HEK293 (cell line): ENCODE results near the gene RCOR2.

Experiments
- PRDM1 ChIP-seq: fragments of 450-650 bp; formaldehyde crosslinking; IDR thresholded peaks from 2 replicates; pipeline ENCODE4; 2016; ENCODE audit warnings: missing biosample characterization, missing genetic modification characterization
- ZNF274 ChIP-seq, 2 experiments: fragments of 200-500 bp in 1 of 2; fragments of 450-650 bp in 1 of 2; sonication (Bioruptor generic) in 1 of 2; formaldehyde crosslinking in 1 of 2; IDR thresholded peaks; 2 replicates each; pipeline versions ENCODE4 v1.5.1 to v1.6.1; 2014 to 2016; ENCODE audit warnings: borderline replicate concordance in 1 of 2, inconsistent platforms in 1 of 2, low read length in 1 of 2, missing biosample characterization in 1 of 2, missing genetic modification characterization in 1 of 2
- ZNF529 ChIP-seq: fragments of 450-650 bp; formaldehyde crosslinking; IDR thresholded peaks from 2 replicates; pipeline ENCODE4 v1.5.1; 2017; ENCODE audit warnings: missing genetic modification characterization, missing biosample characterization; ENCODE audit not compliant: insufficient replicate concordance
- ZNF555 ChIP-seq: fragments of 450-650 bp; formaldehyde crosslinking; conservative IDR thresholded peaks from 2 replicates; pipeline ENCODE4 v1.5.1; 2017; ENCODE audit warnings: missing biosample characterization, mild to moderate bottlenecking, missing genetic modification characterization, inconsistent platforms
- ZNF561 ChIP-seq: fragments of 450-650 bp; IDR thresholded peaks from 2 replicates; pipeline ENCODE4 v1.5.1; 2018; ENCODE audit warnings: missing biosample characterization, missing genetic modification characterization, borderline replicate concordance
- TF ChIP-seq, protein P1 (sequence below): fragments of 450-650 bp; formaldehyde crosslinking; IDR thresholded peaks from 2 replicates; pipeline ENCODE4 v1.5.1; 2016; ENCODE audit warnings: missing biosample characterization, missing genetic modification characterization
- TF ChIP-seq, protein P2 (sequence below): fragments of 450-650 bp; formaldehyde crosslinking; IDR thresholded peaks from 2 replicates; pipeline ENCODE4 v1.5.1; 2016; ENCODE audit warnings: missing biosample characterization, missing genetic modification characterization, low read depth
- TF ChIP-seq, protein P3 (sequence below): fragments of 450-650 bp; formaldehyde crosslinking; IDR thresholded peaks from 2 replicates; pipeline ENCODE4 v1.5.1; 2016; ENCODE audit warnings: missing biosample characterization, missing genetic modification characterization

DNA sequence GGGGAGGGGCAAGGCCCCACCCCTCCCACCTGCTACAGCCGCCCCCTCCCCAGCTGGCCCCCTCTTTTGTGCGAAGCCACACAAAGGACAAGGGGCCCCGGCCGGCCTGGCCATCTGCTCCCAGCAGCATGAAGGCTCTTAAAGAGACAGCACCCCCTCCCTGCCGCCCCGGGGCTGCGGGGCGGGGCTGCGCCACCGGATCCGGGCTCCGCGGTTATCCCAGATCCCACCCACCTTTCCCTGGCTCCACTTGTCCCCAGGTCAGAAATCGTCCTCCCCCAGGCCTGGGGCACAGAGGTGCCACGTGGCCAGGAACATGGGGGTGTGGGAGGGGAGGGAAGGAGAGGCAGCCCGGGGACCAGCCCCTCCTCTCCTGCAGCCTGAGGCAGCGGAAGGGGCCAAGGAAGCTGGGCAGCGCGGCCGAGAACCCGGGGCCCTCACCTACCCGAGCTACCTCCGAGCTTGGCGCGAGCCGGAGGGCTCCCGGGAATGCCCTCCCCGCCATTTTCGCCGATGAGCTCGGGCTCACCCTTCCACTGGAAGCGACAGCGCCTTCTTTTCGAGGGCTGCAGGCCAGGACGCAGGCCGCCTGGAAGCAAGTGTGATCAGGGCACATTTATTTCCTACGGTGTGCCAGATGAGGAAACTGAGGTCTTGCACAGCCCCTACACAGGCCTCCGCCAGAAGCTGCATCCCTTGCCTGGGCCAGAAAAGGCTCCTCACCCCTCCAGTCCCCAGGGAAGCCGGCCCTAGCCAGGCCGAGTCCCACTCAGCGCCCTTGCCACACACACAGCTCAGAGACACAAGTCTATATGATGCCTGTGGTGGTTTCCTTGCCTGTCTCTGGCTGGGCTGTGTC lies 2.5 kb upstream of the RCOR2 start:
- TF ChIP-seq, protein P1, sequence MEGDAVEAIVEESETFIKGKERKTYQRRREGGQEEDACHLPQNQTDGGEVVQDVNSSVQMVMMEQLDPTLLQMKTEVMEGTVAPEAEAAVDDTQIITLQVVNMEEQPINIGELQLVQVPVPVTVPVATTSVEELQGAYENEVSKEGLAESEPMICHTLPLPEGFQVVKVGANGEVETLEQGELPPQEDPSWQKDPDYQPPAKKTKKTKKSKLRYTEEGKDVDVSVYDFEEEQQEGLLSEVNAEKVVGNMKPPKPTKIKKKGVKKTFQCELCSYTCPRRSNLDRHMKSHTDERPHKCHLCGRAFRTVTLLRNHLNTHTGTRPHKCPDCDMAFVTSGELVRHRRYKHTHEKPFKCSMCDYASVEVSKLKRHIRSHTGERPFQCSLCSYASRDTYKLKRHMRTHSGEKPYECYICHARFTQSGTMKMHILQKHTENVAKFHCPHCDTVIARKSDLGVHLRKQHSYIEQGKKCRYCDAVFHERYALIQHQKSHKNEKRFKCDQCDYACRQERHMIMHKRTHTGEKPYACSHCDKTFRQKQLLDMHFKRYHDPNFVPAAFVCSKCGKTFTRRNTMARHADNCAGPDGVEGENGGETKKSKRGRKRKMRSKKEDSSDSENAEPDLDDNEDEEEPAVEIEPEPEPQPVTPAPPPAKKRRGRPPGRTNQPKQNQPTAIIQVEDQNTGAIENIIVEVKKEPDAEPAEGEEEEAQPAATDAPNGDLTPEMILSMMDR (tag by site-specific recombination): no peak
- TF ChIP-seq, protein P2, sequence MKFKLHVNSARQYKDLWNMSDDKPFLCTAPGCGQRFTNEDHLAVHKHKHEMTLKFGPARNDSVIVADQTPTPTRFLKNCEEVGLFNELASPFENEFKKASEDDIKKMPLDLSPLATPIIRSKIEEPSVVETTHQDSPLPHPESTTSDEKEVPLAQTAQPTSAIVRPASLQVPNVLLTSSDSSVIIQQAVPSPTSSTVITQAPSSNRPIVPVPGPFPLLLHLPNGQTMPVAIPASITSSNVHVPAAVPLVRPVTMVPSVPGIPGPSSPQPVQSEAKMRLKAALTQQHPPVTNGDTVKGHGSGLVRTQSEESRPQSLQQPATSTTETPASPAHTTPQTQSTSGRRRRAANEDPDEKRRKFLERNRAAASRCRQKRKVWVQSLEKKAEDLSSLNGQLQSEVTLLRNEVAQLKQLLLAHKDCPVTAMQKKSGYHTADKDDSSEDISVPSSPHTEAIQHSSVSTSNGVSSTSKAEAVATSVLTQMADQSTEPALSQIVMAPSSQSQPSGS (tag by site-specific recombination): no peak
- TF ChIP-seq ZNF274 (IDR thresholded peaks at IDR 0.05; ENCODE audit: low read length) (no peak), ZNF274 (tag by site-specific recombination; IDR thresholded peaks at IDR 0.05; ENCODE audit: borderline replicate concordance) (no peak), ZNF561 (no peak), PRDM1 (tag by site-specific recombination) (no peak), ZNF555 (tag by site-specific recombination) (no peak), ZNF529 (tag by site-specific recombination) (no peak)
- TF ChIP-seq, protein P3, sequence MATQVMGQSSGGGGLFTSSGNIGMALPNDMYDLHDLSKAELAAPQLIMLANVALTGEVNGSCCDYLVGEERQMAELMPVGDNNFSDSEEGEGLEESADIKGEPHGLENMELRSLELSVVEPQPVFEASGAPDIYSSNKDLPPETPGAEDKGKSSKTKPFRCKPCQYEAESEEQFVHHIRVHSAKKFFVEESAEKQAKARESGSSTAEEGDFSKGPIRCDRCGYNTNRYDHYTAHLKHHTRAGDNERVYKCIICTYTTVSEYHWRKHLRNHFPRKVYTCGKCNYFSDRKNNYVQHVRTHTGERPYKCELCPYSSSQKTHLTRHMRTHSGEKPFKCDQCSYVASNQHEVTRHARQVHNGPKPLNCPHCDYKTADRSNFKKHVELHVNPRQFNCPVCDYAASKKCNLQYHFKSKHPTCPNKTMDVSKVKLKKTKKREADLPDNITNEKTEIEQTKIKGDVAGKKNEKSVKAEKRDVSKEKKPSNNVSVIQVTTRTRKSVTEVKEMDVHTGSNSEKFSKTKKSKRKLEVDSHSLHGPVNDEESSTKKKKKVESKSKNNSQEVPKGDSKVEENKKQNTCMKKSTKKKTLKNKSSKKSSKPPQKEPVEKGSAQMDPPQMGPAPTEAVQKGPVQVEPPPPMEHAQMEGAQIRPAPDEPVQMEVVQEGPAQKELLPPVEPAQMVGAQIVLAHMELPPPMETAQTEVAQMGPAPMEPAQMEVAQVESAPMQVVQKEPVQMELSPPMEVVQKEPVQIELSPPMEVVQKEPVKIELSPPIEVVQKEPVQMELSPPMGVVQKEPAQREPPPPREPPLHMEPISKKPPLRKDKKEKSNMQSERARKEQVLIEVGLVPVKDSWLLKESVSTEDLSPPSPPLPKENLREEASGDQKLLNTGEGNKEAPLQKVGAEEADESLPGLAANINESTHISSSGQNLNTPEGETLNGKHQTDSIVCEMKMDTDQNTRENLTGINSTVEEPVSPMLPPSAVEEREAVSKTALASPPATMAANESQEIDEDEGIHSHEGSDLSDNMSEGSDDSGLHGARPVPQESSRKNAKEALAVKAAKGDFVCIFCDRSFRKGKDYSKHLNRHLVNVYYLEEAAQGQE: no peak
